Measurements from ENCODE around the gene ZBED4. TPM values are rescaled to one million over a fixed set of nuclear protein-coding genes. Genes with fewer than 3 reads are reported as not detected.
"Not testable (repeated sequence)": the region's sequence is repeated elsewhere in the genome, so short reads cannot be mapped to it uniquely, and the experiment has no call there.

Gene ZBED4
- polyA plus RNA-seq, 12 donors, result 10.9 to 16.5 (median 12.7) TPM; not detected in 1

- no peak for DNase-seq
Observed at GRCh38 chr22:49850021-49850911, 3.4 kb upstream of the ZBED4 start.

GRCh38 chr22:49850959-49851802 is 2.5 kb upstream of the ZBED4 start:
- no peak for DNase-seq

- not testable (repeated sequence) for DNase-seq
Observed at GRCh38 chr22:49852568-49852897, 1.1 kb upstream of the ZBED4 start.

- peak; percentile 27 for DNase-seq
Observed at GRCh38 chr22:49853981-49854831, 562 bp downstream of the ZBED4 start.

- DNase-seq, result no peak
Observed at GRCh38 chr22:49855251-49855911, 1.7 kb downstream of the ZBED4 start.

GRCh38 chr22:49856343-49856742 is 2.7 kb downstream of the ZBED4 start:
- no peak for DNase-seq

GRCh38 chr22:49856766-49857618 is 3.3 kb downstream of the ZBED4 start:
- DNase-seq, result no peak

- DNase-seq, result no peak
Observed at GRCh38 chr22:49858827-49859226, 5.2 kb downstream of the ZBED4 start.

- no peak for DNase-seq
Observed at GRCh38 chr22:49861642-49862495, 8.2 kb downstream of the ZBED4 start.

GRCh38 chr22:49862496-49862776 is 8.8 kb downstream of the ZBED4 start:
- DNase-seq, result no peak

GRCh38 chr22:49863931-49864330 is 10.3 kb downstream of the ZBED4 start:
- DNase-seq, result no peak

GRCh38 chr22:49865156-49865555 is 11.5 kb downstream of the ZBED4 start:
- DNase-seq, result no peak

- no peak for DNase-seq
Observed at GRCh38 chr22:49866134-49866533, 12.5 kb downstream of the ZBED4 start.

GRCh38 chr22:49866646-49867045 is 13.0 kb downstream of the ZBED4 start:
- DNase-seq, result no peak

- no peak for DNase-seq
Observed at GRCh38 chr22:49867303-49868265, 13.9 kb downstream of the ZBED4 start.

GRCh38 chr22:49869086-49869830 is 15.6 kb downstream of the ZBED4 start:
- DNase-seq, result no peak

- no peak for DNase-seq
Observed at GRCh38 chr22:49869845-49870712, 16.4 kb downstream of the ZBED4 start.
